ENCODE results near the gene S100A6.
"Not testable (repeated sequence)": the region's sequence is repeated elsewhere in the genome, so short reads cannot be mapped to it uniquely, and the experiment has no call there.

The S100A6 gene

GRCh38 chr1:153577138-153577537, 41.3 kb upstream of the S100A6 start:
- no peaks in the 10 kb centered on the region for H3K4me1 ChIP-seq (ENCODE audit: insufficient read depth, low read length, severe bottlenecking)
- H3F3A ChIP-seq (ENCODE audit: insufficient read depth, low read length), result no peaks in the 10 kb centered on the region
- TF ChIP-seq EZH2 (IDR thresholded peaks at IDR 0.05; ENCODE audit: borderline replicate concordance, low read length) (no peak), CTCF (IDR thresholded peaks at IDR 0.05; ENCODE audit: low read length) (no peak)
- H2AFZ ChIP-seq (ENCODE audit: low read length), result no peak overlapping the region
- no peaks in the 10 kb centered on the region for H3K9me3 ChIP-seq (ENCODE audit: low read length)
- H3K9me2 ChIP-seq (ENCODE audit: low read depth, low read length), result no peaks in the 10 kb centered on the region; the same call in 1 of the 2 replicates
- H3K79me2 ChIP-seq (ENCODE audit: insufficient read depth, low read length), result no peaks in the 10 kb centered on the region
- no peak overlapping the region for H3K4me2 ChIP-seq (ENCODE audit: low read length)
- H3K36me3 ChIP-seq (ENCODE audit: insufficient read depth, low read length), result no peaks in the 10 kb centered on the region
- H3K27me3 ChIP-seq (ENCODE audit: insufficient read depth, low read length), result no peaks in the 10 kb centered on the region
- H3K4me3 ChIP-seq (ENCODE audit: low read depth, low read length, poor library complexity, severe bottlenecking), result no peak overlapping the region
- no peak overlapping the region for H3K9ac ChIP-seq (ENCODE audit: low read length)
- H3K27ac ChIP-seq (ENCODE audit: low read depth, low read length, poor library complexity, severe bottlenecking), result no peak overlapping the region
- H4K20me1 ChIP-seq (ENCODE audit: insufficient read depth, low read length), result no peaks in the 10 kb centered on the region

GRCh38 chr1:153575497-153575896, 39.7 kb upstream of the S100A6 start:
- H4K20me1 ChIP-seq (ENCODE audit: insufficient read depth, low read length); H3K36me3 ChIP-seq (ENCODE audit: insufficient read depth, low read length); H3K4me3 ChIP-seq (ENCODE audit: low read depth, low read length, poor library complexity, severe bottlenecking); H3K9ac ChIP-seq (ENCODE audit: low read length); H3F3A ChIP-seq (ENCODE audit: insufficient read depth, low read length); H3K79me2 ChIP-seq (ENCODE audit: insufficient read depth, low read length); H3K9me3 ChIP-seq (ENCODE audit: low read length); H3K27ac ChIP-seq (ENCODE audit: low read depth, low read length, poor library complexity, severe bottlenecking); H3K4me1 ChIP-seq (ENCODE audit: insufficient read depth, low read length, severe bottlenecking); H3K9me2 ChIP-seq (ENCODE audit: low read depth, low read length); H3K27me3 ChIP-seq (ENCODE audit: insufficient read depth, low read length); H3K4me2 ChIP-seq (ENCODE audit: low read length); H2AFZ ChIP-seq (ENCODE audit: low read length): not testable (repeated sequence)

- H3K4me1 ChIP-seq (ENCODE audit: insufficient read depth, low read length, severe bottlenecking); H2AFZ ChIP-seq (ENCODE audit: low read length); H3K4me3 ChIP-seq (ENCODE audit: low read depth, low read length, poor library complexity, severe bottlenecking); H3F3A ChIP-seq (ENCODE audit: insufficient read depth, low read length); H3K9me3 ChIP-seq (ENCODE audit: low read length); H3K9ac ChIP-seq (ENCODE audit: low read length); H4K20me1 ChIP-seq (ENCODE audit: insufficient read depth, low read length); H3K9me2 ChIP-seq (ENCODE audit: low read depth, low read length); H3K27ac ChIP-seq (ENCODE audit: low read depth, low read length, poor library complexity, severe bottlenecking); H3K27me3 ChIP-seq (ENCODE audit: insufficient read depth, low read length); H3K79me2 ChIP-seq (ENCODE audit: insufficient read depth, low read length); H3K4me2 ChIP-seq (ENCODE audit: low read length); H3K36me3 ChIP-seq (ENCODE audit: insufficient read depth, low read length): not testable (repeated sequence)
Observed at GRCh38 chr1:153575081-153575491, 39.3 kb upstream of the S100A6 start.

GRCh38 chr1:153573351-153573750, 37.6 kb upstream of the S100A6 start:
- Histone ChIP-seq H3K9ac (ENCODE audit: low read length) (no peak overlapping the region), H3K4me2 (ENCODE audit: low read length) (no peak overlapping the region), H3K4me3 (ENCODE audit: low read depth, low read length, poor library complexity, severe bottlenecking) (no peak overlapping the region), H3K79me2 (ENCODE audit: insufficient read depth, low read length) (no peaks in the 10 kb centered on the region), H3K27me3 (ENCODE audit: insufficient read depth, low read length) (no peaks in the 10 kb centered on the region), H2AFZ (ENCODE audit: low read length) (no peak overlapping the region), H4K20me1 (ENCODE audit: insufficient read depth, low read length) (no peaks in the 10 kb centered on the region), H3K9me2 (ENCODE audit: low read depth, low read length) (no peaks in the 10 kb centered on the region), H3F3A (ENCODE audit: insufficient read depth, low read length) (no peaks in the 10 kb centered on the region), H3K27ac (ENCODE audit: low read depth, low read length, poor library complexity, severe bottlenecking) (no peak overlapping the region), H3K36me3 (ENCODE audit: insufficient read depth, low read length) (no peaks in the 10 kb centered on the region), H3K9me3 (ENCODE audit: low read length) (no peaks in the 10 kb centered on the region), H3K4me1 (ENCODE audit: insufficient read depth, low read length, severe bottlenecking) (no peaks in the 10 kb centered on the region)
- TF ChIP-seq CTCF (IDR thresholded peaks at IDR 0.05; ENCODE audit: low read length) (no peak), EZH2 (IDR thresholded peaks at IDR 0.05; ENCODE audit: borderline replicate concordance, low read length) (no peak)
